Stimulated activated CD4-positive, alpha-beta T cell treated with anti-CD3 and anti-CD28 coated beads, TNF-alpha, amount 100 ng/mL, for 48 hours (primary cell): ENCODE results near the gene HMCN2.
"Not testable (repeated sequence)": the region's sequence is repeated elsewhere in the genome, so short reads cannot be mapped to it uniquely, and the experiment has no call there.

Experiments
- DNase-seq, 3 donors: peaks; one replicate each; pipeline ENCODE4 v3.0.0-alpha.2; 2020; ENCODE audit warnings: low read depth in 3 of 3

HMCN2 gene

GRCh38 chr9:130262771-130263170 lies 2.8 kb upstream of the HMCN2 start:
- DNase-seq: no peak

GRCh38 chr9:130263601-130264413 lies 1.8 kb upstream of the HMCN2 start:
- DNase-seq: no peak

GRCh38 chr9:130264414-130265350 lies 878 bp upstream of the HMCN2 start:
- DNase-seq: no peak

GRCh38 chr9:130266236-130267098 lies 907 bp downstream of the HMCN2 start:
- DNase-seq: no peak

DNA sequence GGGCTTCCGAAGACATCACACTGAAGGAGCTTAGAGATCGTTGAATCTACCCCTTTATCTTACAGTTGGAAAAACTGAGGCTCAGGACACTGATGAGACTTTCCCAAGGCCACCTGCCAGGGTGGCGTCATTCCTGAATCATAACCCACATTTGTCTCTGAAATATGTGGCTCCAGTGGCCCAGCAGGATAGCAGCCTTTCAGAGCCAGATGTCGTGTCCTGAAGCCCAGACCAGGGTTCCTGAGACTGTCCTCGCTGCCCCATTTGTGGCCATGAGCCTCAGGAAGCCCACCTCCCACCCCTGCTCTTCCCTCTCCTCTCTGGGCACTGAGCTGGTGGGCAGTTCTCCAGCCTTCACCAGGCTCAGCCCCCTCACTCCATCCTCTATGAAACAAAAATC lies 2.4 kb downstream of the HMCN2 start:
- no peak for DNase-seq

- no peak for DNase-seq
Measured at GRCh38 chr9:130268521-130269211, 3.1 kb downstream of the HMCN2 start.

- no peak for DNase-seq
Measured at GRCh38 chr9:130271473-130271872, 5.9 kb downstream of the HMCN2 start.

DNA sequence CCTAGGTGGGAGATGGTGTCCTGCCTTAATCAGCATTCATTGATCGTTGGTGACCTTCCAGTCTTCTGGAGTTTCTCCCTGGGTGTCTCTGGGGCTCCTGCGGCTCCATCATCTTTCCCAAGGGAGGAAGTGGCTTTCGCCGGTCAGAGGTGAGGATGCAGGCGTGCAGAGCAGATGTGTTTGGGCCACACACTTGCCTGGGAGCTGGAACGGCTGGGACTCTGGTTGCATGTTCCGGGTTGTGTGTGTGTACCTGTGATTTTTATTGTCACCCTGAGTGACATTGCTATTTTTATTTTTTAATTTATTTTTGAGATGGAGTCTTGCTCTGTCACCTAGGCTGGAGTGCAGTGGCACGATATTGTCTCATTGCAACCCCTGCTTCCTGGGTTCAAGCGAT lies 9.6 kb downstream of the HMCN2 start:
- DNase-seq: no peak

DNA sequence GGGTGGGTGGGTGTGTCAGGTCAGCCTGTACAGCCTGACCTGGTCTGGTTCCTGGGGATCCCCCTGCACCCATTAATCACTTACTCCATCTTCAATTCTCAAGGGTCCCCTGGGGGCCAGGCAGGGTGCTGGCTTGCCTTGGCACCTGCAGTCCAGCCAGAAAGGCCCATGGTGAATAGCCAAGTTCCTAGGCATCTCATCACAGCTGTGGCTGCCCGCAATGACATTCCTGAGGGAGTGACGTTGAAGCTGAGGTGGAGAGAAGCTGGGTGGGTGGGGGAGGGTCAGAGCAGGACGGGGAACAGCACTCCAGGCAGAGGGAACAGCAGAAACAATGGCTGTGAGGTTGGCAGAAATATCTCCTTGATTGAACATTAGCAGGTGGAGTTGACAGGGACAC lies 10.6 kb downstream of the HMCN2 start:
- DNase-seq: no peak

- DNase-seq: no peak
Measured at GRCh38 chr9:130276955-130277354, 11.4 kb downstream of the HMCN2 start.

DNA sequence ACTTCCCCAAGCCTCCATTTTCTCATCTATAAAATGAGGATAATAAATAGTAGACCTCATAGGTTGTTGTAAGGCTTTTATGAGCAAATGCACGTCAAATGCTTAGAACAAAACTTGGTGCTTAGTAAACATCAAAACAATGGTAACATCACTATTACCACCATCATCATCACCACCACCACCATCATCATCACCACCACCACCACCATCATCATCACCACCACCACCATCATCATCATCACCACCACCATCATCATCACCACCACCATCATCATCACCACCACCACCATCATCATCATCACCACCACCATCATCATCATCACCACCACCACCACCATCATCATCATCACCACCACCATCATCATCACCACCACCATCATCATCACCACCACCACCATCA lies 12.0 kb downstream of the HMCN2 start:
- DNase-seq: not testable (repeated sequence)

GRCh38 chr9:130283539-130284248 lies 18.1 kb downstream of the HMCN2 start:
- DNase-seq: no peak

DNA sequence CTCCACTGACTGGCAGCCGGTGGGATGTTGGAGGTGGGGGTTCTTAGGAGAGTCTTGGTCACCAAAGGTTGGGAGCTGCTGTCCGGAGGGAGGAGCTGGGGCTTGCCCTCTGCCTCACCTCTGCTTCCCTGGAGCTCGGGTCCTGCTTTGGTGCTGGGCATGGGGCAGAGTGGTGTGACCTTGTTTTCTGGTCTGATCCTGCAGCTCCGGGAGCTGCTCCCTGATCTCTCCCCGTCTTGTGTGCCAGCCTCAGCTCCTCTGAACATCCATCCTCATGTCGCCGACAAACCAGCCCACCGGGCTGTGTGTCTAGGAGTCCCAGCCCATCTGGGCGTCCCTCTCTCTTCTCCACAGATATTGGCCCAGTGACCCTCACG lies 18.7 kb downstream of the HMCN2 start:
- DNase-seq: no peak

DNA sequence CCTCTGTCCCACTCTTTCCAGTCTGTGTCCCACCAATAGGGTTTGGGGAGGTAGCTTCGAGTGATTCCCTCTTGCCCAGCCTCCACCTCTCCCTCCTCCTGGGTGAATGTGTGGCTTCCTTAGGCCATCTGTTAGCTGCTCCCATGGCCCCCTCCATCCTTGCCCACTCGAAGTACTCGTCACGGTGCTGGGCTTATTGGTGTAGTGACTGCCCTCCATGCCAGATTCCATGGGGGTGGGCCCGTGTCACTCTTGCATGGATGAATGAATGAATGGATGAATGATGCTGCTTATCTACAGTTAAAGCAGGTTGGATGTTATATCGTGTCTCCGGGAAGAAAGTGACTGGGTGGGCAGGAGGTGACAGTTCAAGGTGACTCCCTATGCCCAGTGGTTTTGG lies 19.1 kb downstream of the HMCN2 start:
- no peak for DNase-seq

- no peak for DNase-seq
Measured at GRCh38 chr9:130285271-130285670, 19.7 kb downstream of the HMCN2 start.

GRCh38 chr9:130286072-130286770 lies 20.7 kb downstream of the HMCN2 start:
- no peak for DNase-seq

- DNase-seq: no peak
Measured at GRCh38 chr9:130286781-130287428, 21.3 kb downstream of the HMCN2 start.

- no peak for DNase-seq
Measured at GRCh38 chr9:130287736-130288135, 22.2 kb downstream of the HMCN2 start.

DNA sequence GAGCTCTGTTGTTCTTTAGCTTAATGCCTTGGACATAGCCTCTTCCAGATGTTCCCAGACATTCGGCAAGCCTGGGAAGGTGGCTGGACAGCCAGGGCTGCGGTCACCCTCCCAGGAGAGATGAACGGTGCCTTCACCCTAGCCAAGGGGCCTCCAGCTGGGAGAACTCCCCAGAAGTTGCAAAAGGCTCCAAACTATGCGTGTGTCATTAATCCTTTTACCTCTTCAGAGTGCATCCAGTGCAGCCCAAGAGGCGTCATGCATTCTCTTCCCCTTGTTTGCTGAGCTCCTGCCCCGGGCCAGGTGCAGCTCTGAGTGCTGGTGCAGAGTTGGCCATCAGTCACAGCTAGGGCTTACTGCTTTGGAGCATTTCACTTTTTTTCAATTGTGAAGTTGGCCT lies 22.8 kb downstream of the HMCN2 start:
- no peak for DNase-seq
